NK-92 (cell line): ENCODE data around the gene DHX16.

Experiments used
- DNase-seq: peaks from one replicate; lab custom pipeline; 2025; ENCODE audit not compliant: unreplicated experiment; lab: John Stamatoyannopoulos, UW

DHX16 gene

DNA sequence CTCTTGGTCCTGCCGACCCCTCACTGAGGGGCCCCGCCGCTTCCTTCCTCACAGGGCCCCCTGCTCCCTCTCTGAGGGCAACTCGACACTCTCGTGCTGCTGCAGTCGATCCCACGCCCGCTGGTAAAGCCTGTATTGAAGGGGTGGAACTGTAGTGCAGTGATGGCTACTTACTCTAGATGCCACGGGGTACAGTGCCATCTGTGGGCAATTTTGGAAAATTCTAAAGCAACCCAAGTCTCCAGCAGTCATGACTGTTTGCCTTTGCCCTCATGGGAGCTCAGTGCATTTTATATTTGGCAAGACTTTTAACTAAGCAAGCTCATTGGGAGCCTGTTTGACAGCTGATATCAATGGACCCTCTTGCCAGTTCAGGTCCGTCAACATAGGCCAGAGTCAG is 32.3 kb downstream of the DHX16 start:
- no peak for DNase-seq

DNA sequence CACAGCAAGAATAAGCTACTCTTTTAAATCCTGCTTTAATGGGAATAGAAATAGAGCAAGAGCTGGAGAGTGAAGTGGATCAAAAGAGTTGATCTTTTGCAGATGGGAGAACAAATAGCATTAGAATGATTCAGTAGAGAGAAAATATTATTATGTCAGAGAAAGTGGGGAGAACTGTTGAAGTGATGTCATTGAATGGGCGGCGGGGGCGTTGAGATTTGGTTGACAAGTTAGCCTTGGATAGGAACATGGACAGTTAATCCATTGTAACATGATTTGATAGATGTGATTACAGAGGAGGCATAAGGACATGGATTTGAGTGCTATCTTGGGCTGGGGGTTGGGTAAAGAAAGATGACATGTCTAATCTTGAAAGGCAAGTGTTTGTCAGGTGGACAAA is 37.0 kb downstream of the DHX16 start:
- no peak for DNase-seq

DNA sequence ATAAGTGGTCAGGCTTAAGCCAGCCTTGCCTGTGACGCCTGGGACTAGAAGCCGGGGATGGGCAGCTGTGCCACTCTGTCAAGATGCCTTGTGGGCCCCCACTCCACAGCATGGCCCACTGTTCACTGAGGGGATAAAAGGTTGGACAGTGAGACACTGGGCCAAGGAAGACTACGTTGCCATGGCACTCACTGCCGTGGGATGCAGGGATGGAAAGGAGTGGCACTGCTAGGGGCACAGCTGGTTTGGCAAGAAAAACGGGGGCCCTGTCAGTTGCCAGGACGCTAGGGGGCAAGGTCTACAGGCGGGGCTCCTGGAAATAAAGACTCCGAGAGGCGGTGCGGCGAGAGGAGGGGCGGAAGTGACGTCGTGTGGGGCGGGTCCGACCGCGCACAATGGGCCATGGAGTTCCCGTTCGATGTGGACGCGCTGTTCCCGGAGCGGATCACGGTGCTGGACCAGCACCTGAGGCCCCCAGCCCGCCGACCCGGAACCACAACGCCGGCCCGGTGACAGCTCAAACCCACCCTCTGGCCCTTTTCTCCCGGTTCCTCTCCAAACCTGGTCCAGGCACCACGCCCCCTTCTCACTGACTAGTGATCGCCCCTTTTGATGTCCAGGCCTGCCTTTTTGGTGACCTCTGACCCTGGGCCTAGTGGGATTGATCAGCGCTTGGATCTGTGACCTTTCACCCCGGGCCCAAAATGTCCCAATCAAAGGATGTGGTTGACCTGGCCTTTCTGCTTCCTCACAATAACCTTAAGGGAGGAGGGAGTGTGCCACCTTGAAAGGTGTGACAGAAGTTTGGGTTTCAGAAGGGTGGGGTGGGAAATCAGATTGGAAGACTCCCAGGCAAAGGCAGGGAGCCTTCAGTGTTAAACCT is 46.1 kb downstream of the DHX16 start, which contains the start of gene ATAT1:
Gene ATAT1 (plus strand): TSS at position 391 of the 883 bp plus-strand sequence.
- peak; percentile 43 for DNase-seq

DNA sequence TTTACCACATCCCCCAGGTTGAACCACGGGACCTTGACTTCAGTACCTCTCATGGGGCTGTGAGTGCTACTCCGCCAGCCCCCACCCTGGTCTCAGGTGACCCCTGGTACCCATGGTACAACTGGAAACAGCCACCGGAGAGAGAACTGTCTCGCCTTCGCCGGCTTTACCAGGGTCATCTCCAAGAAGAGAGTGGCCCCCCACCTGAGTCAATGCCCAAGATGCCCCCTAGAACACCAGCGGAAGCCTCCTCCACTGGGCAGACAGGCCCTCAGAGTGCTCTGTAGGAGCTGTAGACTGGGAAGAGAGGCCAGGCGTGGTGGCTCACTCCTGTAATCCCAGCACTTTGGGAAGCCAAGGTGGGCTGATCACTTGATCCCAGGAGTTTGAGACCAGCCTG is 47.3 kb downstream of the DHX16 start:
- DNase-seq, result no peak

DNA sequence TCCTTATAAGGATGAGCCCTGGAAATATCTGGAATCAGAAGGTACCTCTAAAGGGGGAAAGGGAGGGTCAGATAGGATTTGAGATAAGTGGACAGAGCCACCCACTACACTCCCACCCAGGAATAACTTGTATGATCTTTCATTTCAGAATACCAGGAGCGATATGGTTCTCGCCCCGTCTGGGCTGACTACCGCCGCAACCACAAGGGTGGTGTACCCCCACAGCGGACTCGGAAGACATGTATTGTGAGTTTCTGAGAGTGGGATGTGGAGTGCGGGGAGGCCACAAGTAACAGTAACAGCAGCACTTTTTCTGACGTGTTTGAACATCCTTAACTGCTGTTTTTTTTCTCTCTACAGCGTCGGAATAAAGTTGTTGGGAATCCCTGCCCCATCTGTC is 53.2 kb downstream of the DHX16 start:
- DNase-seq, result no peak

DNA sequence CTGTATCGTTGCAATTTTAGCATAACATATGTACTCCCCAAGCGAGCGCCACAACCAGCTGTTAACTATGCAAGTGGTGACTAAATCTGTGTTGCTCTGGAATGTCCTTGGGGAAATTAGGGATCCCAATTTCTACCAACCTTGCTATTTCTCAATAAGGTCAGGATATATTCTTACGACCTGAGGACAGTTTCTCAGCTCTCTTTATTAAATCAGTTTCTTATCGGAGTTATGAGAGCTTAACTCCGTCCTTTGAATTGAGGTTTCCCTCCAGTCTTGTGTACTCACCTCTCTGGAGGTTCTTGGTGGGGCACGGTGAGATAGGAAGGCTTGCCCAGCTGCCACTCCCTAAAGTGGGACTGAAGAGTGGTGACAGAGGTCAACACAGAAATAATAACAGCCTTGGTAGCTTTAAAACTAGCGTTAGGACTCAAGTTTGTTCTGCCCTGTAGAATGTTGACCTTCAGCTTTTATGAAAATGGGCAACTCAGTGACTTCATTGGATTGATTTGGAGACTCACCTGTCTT is 54.5 kb downstream of the DHX16 start:
- DNase-seq, result no peak

DNA sequence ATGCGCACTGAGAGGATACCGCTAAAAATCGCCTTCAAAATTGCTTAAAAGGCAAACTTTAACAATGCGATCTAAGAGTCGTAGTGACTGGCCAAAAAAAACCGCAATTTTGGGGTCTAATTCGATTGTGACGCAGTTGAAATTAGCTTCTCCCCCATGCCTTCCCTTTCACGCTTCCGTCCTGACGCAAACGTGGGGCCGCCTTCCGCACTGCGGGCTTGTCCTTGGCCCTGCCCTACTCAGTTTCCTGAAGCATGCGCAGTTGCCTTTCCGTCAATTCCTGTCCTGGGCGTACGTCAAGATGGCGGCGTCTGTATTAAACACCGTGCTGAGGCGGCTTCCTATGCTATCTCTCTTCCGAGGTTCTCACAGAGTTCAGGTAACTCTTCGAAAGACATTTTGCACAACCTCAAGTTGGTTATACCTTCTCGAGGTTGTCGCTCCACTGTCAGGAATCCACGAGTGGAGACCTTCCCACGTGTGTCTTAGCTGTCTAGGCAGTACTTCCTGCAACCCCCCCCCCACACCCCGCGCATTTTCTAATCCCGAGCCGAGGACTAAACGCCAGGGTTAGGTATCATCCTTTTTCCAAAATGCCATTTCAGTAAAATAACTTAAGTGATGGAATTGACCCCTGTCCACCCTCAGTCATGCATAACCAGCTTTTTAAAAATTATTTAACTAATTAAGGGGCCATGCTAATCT is 55.1 kb downstream of the DHX16 start, which contains the start of gene MRPS18B:
Gene MRPS18B (plus strand): TSS at position 276 of the 705 bp plus-strand sequence. CDS start 26 bp downstream, at position 302.
- DNase-seq, result peak; percentile 88

DNA sequence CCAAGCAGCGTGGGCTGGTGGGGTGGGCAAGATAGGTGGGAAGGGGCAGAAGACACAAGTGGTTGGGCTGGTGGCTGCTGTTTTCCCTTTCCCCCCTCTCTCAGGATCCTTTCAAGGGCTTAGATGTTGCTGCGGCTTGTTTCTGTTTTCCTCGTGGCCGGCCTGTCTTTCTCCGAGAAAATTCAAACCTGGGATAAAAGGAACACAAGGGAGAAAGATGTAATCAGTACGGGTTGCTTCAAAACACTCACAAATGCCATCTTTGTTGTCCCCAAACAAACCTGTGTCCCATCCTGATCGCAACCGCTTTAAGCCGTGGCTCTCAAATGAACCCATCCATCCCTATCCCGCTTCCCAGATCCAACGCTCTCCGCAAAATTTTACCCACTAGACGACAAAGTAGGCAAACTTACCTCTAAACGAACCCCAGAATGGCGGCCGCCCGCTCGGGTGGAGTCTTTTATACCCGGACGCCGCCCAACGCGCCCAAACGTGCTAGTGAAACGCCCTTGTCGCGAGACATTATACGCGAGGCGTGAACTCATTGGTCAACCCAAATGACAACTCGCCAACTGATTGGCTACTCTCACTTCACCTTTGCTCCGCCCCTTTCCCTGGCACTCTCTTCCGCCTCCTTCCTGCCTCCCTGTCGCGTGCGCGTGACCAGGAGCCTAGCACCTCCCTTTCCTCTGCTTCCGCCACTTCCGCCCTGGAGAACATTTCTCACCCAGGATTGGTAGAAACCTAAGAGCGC is 55.8 kb downstream of the DHX16 start, which contains the start of gene PPP1R10:
Gene PPP1R10 (minus strand): TSS at position 433 of the 754 bp plus-strand sequence. CDS start 7,299 bp downstream, outside the sequence.
- DNase-seq, result peak; percentile 93

DNA sequence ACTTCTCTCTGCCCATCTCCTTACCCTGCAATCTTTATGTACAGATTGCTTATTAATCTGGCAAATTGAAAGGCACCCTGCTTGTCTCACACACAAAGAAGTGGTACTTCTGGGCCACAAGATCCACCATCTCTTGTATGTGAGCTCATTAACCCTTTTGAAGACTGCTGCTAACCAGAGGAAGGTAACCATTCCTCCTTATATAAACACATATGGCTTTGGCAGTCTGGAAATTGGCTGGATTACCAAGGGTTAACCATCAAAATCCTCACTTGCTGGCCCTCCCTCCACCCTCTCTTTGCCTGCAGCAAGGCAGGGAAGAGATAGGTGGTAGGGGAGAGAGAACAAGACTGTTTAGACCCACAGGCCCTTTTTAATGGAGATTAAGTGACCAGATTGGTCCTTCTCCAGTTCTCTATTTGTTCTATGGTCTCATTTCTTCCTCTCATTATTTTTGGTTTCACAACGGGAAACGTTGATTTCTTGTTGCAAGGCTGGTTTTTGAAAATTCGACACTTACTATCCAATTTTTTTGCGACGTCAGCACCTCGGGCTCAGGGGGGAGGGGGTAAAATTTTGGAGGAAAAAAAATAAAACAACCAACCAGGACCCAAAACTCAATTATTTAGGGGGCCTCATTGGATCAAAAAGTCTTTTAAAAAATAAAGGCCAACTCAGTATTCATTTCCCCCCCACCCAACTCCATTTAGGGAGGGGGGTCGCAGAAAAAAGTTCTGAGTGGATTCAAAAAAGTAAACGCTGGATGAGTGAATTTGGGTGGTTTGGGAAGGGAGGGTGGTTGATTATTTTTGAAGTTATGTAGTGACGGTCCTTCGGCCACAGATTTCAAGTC is 56.6 kb downstream of the DHX16 start:
- DNase-seq, result no peak

DNA sequence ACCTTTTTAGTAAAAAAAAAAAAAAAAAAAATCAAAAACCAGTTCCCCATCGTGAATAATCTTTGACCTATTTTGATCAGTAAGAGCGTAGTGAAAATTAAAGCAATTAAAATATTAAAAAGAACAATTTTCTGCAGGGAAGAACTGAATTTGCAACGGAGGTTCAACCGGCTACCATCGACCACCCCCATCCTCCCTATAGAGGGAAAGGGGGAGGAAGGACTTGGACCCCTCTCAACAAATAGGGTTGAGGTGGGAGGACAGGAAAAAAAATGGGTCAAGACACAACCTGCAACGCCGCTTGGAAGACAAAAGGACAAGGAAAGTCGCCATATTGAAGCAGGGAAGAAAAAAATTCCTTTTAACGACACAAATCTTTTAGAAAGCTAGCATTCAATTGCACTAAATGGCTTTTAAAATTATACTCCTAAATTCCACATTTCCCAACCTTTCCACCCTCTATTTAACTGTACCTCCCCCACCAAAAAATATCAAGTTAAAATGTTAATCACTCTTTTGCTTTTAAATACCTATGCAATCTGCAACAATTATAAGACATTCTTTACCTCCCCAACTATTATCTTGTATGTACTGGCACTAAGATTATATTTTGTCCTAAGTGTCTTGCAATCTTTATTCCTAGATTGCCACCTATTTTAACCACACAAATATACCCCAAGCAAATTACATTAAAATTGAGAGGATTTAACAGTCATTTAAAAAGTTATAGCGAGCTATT is 57.4 kb downstream of the DHX16 start:
- no peak for DNase-seq

DNA sequence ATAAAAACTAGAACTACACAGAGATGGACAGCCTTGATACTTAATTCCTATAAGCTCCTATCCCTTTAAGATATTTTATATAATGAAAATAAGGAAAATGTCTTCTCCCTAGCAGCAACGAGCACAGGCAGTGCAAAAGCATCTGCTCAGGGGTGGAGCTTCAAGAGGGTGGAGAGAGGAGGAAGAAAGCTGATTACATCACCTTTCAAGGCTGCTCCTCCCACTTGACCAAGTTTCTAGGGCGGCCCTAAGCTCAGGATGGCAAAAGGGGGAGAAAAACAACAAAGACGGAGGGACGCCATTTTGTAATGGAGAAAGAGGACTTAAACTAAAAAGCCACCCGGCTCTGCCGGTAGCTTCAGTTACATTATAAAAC is 58.0 kb downstream of the DHX16 start:
- DNase-seq, result peak; percentile 62

DNA sequence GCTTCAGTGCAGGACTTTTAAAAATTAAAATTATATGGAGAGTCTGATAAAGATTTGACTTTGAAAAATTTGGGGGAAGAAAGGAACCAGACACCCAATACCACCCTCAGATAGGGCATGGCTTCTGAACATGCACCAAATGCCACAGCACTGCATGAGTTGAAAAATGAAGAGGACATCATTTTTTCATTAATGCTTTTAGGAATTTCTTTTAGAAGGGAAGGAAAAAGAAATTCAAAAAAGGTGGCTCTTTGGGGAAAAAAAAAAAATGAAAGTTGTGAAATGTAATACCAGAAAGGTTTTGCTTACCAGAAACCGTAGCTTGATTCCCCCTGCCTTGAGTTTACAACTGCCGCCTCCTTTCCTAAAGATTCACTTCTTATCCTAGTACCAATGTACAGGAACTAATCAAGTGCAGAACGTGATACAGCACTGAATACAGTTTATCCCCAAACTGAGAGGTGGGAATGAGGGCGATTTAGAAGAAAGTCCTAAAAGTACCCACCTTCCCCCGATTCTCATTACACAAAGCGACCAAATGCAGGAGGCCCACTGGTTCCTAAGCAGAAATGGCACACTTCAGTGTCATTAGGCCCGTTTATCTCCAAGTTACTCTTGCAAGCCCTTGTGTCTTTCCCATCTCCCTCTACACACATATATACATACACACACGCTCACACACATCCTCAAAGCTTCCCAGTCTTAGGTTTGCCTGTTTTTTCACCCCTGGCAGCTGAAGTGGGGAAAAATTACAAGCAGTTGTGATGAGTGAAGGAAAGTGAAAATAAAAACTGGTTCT is 58.6 kb downstream of the DHX16 start:
- DNase-seq, result no peak

DNA sequence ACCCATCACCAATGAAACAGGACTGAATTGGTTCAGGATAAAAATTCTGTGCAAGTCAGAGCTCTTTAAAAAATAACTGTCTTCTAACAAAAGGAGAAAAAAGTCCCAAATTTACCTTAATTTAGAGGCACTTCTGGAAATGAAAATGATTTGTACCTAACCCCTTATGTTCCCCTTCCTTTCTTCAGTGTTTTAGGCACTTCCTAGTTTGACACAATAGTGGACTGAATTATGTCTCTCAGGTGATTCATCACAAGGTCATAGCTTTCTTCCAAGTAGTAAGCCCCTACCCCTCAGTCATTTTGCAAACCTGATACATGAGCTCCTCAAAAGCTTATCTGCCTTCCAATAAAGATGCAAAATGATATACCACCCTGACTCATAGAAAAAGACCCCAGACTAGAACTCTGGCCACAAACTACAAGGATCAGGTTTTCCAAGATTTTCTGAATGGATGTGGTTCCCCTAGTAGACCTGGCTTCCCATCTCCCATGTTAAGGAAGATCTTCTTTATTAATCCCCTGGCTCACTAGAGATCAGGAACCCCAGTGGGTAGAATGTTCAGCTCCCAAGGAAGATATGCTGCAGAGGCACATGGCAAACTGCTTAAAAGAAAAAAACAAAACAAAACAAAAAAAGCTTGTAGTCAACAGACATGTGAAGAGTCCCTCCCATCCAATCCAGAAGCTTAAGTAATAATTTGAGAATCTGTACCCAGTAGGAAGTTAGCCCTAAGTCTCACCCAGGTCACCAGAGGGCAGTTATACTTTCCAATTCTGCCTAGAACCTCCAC is 59.4 kb downstream of the DHX16 start:
- no peak for DNase-seq

DNA sequence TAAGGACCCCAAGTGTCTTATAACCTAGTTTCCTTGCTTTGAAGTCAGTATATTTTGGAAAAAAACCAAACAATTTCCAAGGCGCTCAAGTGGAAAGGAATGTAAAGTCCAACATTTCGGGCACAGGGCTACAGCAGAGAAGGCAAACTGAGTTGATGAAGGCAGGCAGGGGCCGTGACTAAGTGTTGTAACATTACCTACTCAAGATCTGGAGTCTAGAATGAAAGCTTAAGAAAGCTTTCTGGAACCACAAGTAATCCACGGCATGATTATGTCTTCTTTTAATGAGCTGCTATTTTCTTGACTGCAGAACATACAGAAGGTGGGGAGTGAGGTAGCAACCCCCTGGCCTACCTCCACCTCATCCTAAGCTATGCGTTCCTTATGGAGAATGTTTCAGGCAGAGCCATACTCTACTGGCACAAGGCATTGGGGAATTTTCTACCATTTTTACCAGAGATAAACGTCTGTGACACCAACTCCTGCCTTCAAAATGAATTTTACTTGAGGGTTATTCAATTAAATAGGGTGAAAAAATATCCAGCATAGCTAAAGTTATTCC is 60.0 kb downstream of the DHX16 start:
- no peak for DNase-seq

DNA sequence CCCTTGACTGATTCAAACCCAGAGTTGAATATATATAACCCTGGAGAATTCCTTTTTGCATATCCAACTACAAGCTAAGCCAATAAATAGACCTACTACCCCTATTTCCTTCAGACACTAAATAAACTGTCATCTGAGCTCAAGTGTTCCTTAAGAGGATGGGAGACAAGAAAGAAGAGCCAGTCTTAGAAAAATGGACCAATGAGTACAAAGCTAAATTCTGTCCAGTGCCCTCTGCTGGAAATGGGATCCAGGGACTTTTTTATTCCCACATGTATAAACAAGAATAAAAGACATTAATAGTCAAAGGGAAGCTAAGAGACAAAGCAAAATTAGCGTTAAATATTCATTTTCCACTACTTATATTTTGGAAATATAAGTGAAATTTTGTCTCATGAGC is 60.6 kb downstream of the DHX16 start:
- DNase-seq, result no peak

DNA sequence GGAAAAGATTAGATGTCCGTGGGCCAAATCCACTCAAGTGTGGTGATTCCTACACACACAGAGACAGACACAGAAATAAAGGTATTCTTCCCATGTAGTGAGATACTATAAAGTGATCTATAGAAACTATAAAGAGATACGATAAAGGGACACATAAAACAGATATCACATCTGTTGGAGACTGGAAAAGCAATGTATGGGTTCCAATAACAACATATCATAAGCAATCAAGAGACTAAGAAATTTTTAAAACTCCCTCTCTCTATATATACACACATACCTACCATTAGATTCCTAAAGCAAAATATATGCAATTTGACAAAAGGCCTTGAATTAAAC is 61.0 kb downstream of the DHX16 start:
- no peak for DNase-seq

DNA sequence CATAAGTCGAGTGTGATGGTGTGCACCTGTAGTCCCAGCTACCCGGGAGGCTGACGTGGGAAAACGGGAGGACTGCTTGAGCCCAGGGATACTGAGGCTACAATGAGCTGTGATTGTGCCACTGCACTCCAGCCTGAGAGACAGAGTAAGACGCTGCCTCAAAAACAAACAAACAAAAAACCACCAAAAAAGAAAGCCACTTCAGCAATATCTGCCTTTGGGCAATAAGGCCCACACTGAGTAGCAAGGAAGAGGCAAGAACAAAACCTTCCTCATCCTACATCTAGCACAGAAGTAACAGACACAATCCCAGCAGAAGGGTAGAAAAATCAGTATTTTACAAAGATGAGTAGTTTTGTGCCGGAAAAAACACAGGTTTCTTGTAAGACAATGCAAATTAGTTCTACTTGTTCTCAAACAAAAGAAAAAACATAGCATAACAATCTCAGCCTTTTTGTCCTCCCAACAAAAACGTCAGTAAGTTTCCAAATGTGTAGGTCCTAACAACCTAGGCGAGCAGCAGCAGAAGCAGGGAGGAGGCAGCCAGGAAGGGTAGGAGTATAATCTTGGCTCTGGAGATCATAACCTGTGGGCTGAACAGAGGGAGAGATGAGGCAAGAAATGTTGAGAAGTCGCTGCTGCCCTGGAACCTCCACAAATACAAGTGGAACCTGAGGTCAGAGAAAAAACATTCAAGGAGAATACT is 61.5 kb downstream of the DHX16 start:
- DNase-seq, result no peak
